HG02798 (cell line): ENCODE measurements around the gene ARSH.
A peak's percentile ranks its signal among the peaks of the same experiment; 100 is the strongest.
"Not testable (repeated sequence)": the region's sequence is repeated elsewhere in the genome, so short reads cannot be mapped to it uniquely, and the experiment has no call there.

Experiments
- ATAC-seq: cut with Tn5 transposase; IDR thresholded peaks from one replicate; pipeline ENCODE4 v1.9.1; 2021; ENCODE audit warnings: mild to moderate bottlenecking; ENCODE audit not compliant: unreplicated experiment, poor library complexity

ARSH gene

GRCh38 chrX:3026074-3026815 is 19.9 kb downstream of the ARSH start:
- ATAC-seq = no peak

GRCh38 chrX:3029129-3029528 is 22.8 kb downstream of the ARSH start:
- no peak for ATAC-seq

- no peak for ATAC-seq
Measured at GRCh38 chrX:3037218-3037617, 30.9 kb downstream of the ARSH start.

GRCh38 chrX:3044196-3044595 is 37.9 kb downstream of the ARSH start:
- ATAC-seq = no peak

GRCh38 chrX:3044671-3045070 is 38.3 kb downstream of the ARSH start:
- ATAC-seq = no peak

GRCh38 chrX:3046253-3047240 is 40.2 kb downstream of the ARSH start:
- ATAC-seq = peak; percentile 61

- ATAC-seq = not testable (repeated sequence)
Measured at GRCh38 chrX:3050523-3051175, 44.3 kb downstream of the ARSH start.

- ATAC-seq = no peak
Measured at GRCh38 chrX:3052860-3053259, 46.5 kb downstream of the ARSH start.

- ATAC-seq = no peak
Measured at GRCh38 chrX:3066555-3066954, 60.2 kb downstream of the ARSH start.

GRCh38 chrX:3075959-3076358 is 69.6 kb downstream of the ARSH start:
- ATAC-seq = no peak

GRCh38 chrX:3076416-3076991 is 70.2 kb downstream of the ARSH start:
- ATAC-seq = no peak
